GM23338 (cell line): ENCODE measurements around the gene NOL9. TPM values are rescaled to one million over a fixed set of nuclear protein-coding genes. Genes with fewer than 3 reads are reported as not detected.

ENCODE experiments used
- ATAC-seq: fragments of 200-7000 bp; cut with Tn5 transposase; 3 replicates; pipeline ENCODE4 v1.9.1; 2020
- DNase-seq: peaks from one replicate; pipeline ENCODE4 v3.0.0-alpha.2; 2015; ENCODE audit warnings: low spot score
- H2AFZ ChIP-seq: fragments of 200-600 bp; sonication (generic); 2 replicates; pipeline ENCODE4 v1.8.0; 2016; ENCODE audit warnings: antibody characterized with exemption, mild to moderate bottlenecking, moderate library complexity
- H3F3A ChIP-seq: fragments of 200-600 bp; sonication (generic); replicated peaks from 2 replicates; pipeline ENCODE4 v1.8.0; 2017; ENCODE audit warnings: antibody characterized with exemption, mixed run types, low read depth
- H3K27ac ChIP-seq: fragments of 200-600 bp; sonication (generic); 2 replicates; pipeline ENCODE4 v1.6.1; 2016; ENCODE audit warnings: low read depth
- H3K27me3 ChIP-seq: fragments of 200-600 bp; sonication (generic); 2 replicates; pipeline ENCODE4 v1.8.0; 2016; ENCODE audit warnings: mild to moderate bottlenecking, mixed run types, moderate library complexity; ENCODE audit not compliant: insufficient read depth
- H3K36me3 ChIP-seq: fragments of 200-600 bp; sonication (generic); 2 replicates; pipeline ENCODE4 v1.8.0; 2016; ENCODE audit warnings: mild to moderate bottlenecking; ENCODE audit not compliant: insufficient read depth
- H3K4me1 ChIP-seq: fragments of 200-600 bp; sonication (generic); 2 replicates; pipeline ENCODE4 v1.8.0; 2016; ENCODE audit warnings: mild to moderate bottlenecking, moderate library complexity; ENCODE audit not compliant: insufficient read depth
- H3K4me2 ChIP-seq: fragments of 200-600 bp; sonication (generic); 2 replicates; pipeline ENCODE4 v1.7.1; 2017; ENCODE audit warnings: mixed run types
- H3K4me3 ChIP-seq: fragments of 200-600 bp; sonication (generic); 2 replicates; pipeline ENCODE4 v1.6.1; 2016; ENCODE audit warnings: mixed run types
- H3K79me2 ChIP-seq: fragments of 200-600 bp; sonication (generic); replicated peaks from 2 replicates; pipeline ENCODE4 v1.8.0; 2017; ENCODE audit warnings: mild to moderate bottlenecking; ENCODE audit not compliant: insufficient read depth
- H3K9me2 ChIP-seq: fragments of 200-600 bp; sonication (generic); 2 replicates; pipeline ENCODE4 v1.8.0; 2017; ENCODE audit not compliant: insufficient read depth
- H4K20me1 ChIP-seq: fragments of 200-600 bp; sonication (generic); replicated peaks from 2 replicates; pipeline ENCODE4 v1.8.0; 2017; ENCODE audit warnings: mild to moderate bottlenecking; ENCODE audit not compliant: insufficient read depth
- H3K27ac Mint-ChIP-seq: 2 replicates; pipeline ENCODE4 v1.8.0; 2020; ENCODE audit warnings: inconsistent platforms, mild to moderate bottlenecking, moderate library complexity, mixed read lengths
- H3K27me3 Mint-ChIP-seq: 3 replicates; pipeline ENCODE4 v1.8.0; 2022; ENCODE audit warnings: low read depth, mild to moderate bottlenecking, moderate library complexity, mixed read lengths, inconsistent platforms; ENCODE audit not compliant: insufficient read depth, poor library complexity
- H3K36me3 Mint-ChIP-seq: 3 replicates; pipeline ENCODE4 v1.8.0; 2021; ENCODE audit warnings: low read depth, mild to moderate bottlenecking, inconsistent platforms, moderate library complexity, mixed read lengths
- H3K4me1 Mint-ChIP-seq: 3 replicates; pipeline ENCODE4 v1.8.0; 2020; ENCODE audit warnings: mild to moderate bottlenecking, inconsistent platforms, mixed read lengths
- H3K4me3 Mint-ChIP-seq: 3 replicates; pipeline ENCODE4 v1.8.0; 2021; ENCODE audit warnings: moderate library complexity, mild to moderate bottlenecking, inconsistent platforms, mixed read lengths
- H3K9me3 Mint-ChIP-seq: 3 replicates; pipeline ENCODE4 v1.8.0; 2020; ENCODE audit warnings: moderate library complexity, mild to moderate bottlenecking, inconsistent platforms, mixed read lengths
- CREB1 ChIP-seq: fragments of 250-450 bp; sonication (Bioruptor Pico); IDR thresholded peaks from 2 replicates; pipeline ENCODE4 v1.5.0; 2020; ENCODE audit warnings: low read depth, mild to moderate bottlenecking, moderate library complexity
- EZH2 ChIP-seq: fragments of 200-600 bp; sonication (generic); IDR thresholded peaks from one replicate; pipeline ENCODE4 v1.8.0; 2017; ENCODE audit warnings: antibody characterized with exemption, mild to moderate bottlenecking, low read depth; ENCODE audit not compliant: unreplicated experiment
- EZH2phosphoT487 ChIP-seq: fragments of 200-600 bp; sonication (generic); IDR thresholded peaks from one replicate; pipeline ENCODE4 v1.8.1; 2018; ENCODE audit warnings: antibody characterized with exemption; ENCODE audit not compliant: unreplicated experiment
- JUNB ChIP-seq: IDR thresholded peaks from one replicate; pipeline ENCODE4 v1.6.1; 2016; ENCODE audit warnings: antibody characterized with exemption; ENCODE audit not compliant: unreplicated experiment
- NANOG ChIP-seq: IDR thresholded peaks from 2 replicates; pipeline ENCODE4 v1.6.1; 2016; ENCODE audit warnings: antibody characterized with exemption, borderline replicate concordance
- POLR2AphosphoS5 ChIP-seq: IDR thresholded peaks from 2 replicates; pipeline ENCODE4 v1.6.1; 2016; ENCODE audit warnings: antibody characterized with exemption, low read depth
- STAT1 ChIP-seq: IDR thresholded peaks from one replicate; pipeline ENCODE4 v1.6.1; 2016; ENCODE audit warnings: antibody characterized with exemption; ENCODE audit not compliant: unreplicated experiment
- ZNF114 ChIP-seq: fragments of 250-450 bp; sonication (Bioruptor Pico); IDR thresholded peaks from 2 replicates; pipeline ENCODE4 v1.5.0; 2020; ENCODE audit warnings: mild to moderate bottlenecking, moderate library complexity
- ZNF331 ChIP-seq: fragments of 250-450 bp; sonication (Bioruptor Pico); IDR thresholded peaks from 2 replicates; pipeline ENCODE4 v1.5.0; 2020; ENCODE audit warnings: low read depth, mild to moderate bottlenecking, moderate library complexity
- polyA plus RNA-seq: library from polyadenylated mRNA; unstranded; fragments of >200 nt; fragmentation: Nextera tagmentation; extraction: Ambion mirVana; gene quantifications from 2 replicates; pipeline ENCODE4 v1.2.1, GENCODE V29; 2016
- total RNA-seq: library from RNA; depleted of rRNA; stranded (reverse); fragments of >200 nt; shearing (Covaris generic); gene quantifications from 2 replicates; pipeline ENCODE4 v1.2.3, GENCODE V29; 2014
- TF ChIP-seq, protein P1 (sequence below), 2 experiments: fragments of 200-600 bp in 1 of 2; sonication (generic) in 1 of 2; conservative IDR thresholded peaks; 2 replicates each; pipeline versions ENCODE4 v1.5.1 to v1.6.1; 2016 to 2017; ENCODE audit warnings: antibody characterized with exemption in 2 of 2, low read depth in 2 of 2, mild to moderate bottlenecking in 2 of 2, moderate library complexity in 1 of 2
- TF ChIP-seq, protein P2 (sequence below): IDR thresholded peaks from 2 replicates; pipeline ENCODE4 v1.6.1; 2016; ENCODE audit warnings: antibody characterized with exemption
- TF ChIP-seq, protein P3 (sequence below): fragments of 250-450 bp; sonication (Bioruptor Pico); IDR thresholded peaks from 2 replicates; pipeline ENCODE4 v1.5.0; 2020; ENCODE audit warnings: mild to moderate bottlenecking, moderate library complexity

Gene NOL9
- total and polyA plus RNA-seq, 2 experiments from 2014 or later, result 13.2 to 48.5 TPM

DNA sequence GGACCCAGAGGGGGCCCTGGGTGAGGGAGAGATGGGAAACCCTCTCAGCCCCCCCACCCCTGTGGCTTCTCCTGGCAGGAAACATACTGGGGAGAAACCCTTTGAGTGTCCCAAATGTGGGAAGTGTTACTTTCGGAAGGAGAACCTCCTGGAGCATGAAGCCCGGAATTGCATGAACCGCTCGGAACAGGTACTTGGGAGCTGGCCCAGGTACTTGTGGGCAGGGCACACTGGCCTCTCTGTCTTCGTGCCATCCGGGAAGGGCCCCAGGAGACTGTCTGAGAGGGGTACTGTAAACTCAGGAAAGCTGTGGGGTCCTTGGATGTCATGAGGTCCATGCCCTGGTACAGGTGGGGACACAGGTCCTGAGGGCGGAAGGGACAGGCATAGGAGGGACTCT, 31.5 kb upstream of the NOL9 start:
- Histone ChIP-seq H4K20me1 (peaks cover 5% of the 10 kb centered on the region; the same call in 1 of the 2 replicates), H3K36me3 (no peaks in the 10 kb centered on the region), H3K4me3 (no peak overlapping the region), H3F3A (peaks cover 14% of the 10 kb centered on the region; the same call in 1 of the 2 replicates), H3K9me2 (no peaks in the 10 kb centered on the region), H2AFZ (no peak overlapping the region), H3K79me2 (peaks cover 10% of the 10 kb centered on the region; the same call in 1 of the 2 replicates), H3K4me1 (0 out of 2 replicates have a peak, but pooled peaks cover 2% of the 10 kb centered on the region), H3K4me2 (no peak overlapping the region), H3K27me3 (no peaks in the 10 kb centered on the region), H3K27ac (no peak overlapping the region)
- Mint-ChIP-seq H3K27ac (peak overlapping the region; percentile 31; the same call in 1 of the 2 replicates), H3K4me1 (peaks cover 7% of the 10 kb centered on the region), H3K36me3 (peaks cover 18% of the 10 kb centered on the region), H3K27me3 (peaks cover 19% of the 10 kb centered on the region), H3K4me3 (no peak overlapping the region), H3K9me3 (no peaks in the 10 kb centered on the region)
- DNase-seq (no peak), ATAC-seq (no peak)
- TF ChIP-seq JUNB, result no peak
- no peak for TF ChIP-seq STAT1
- no peak for TF ChIP-seq CREB1 (CRISPR knock-in tag)

- Histone ChIP-seq H3K36me3 (no peaks in the 10 kb centered on the region), H3K9me2 (no peaks in the 10 kb centered on the region), H3K4me3 (no peak overlapping the region), H3K4me2 (no peak overlapping the region), H4K20me1 (peaks cover 5% of the 10 kb centered on the region; the same call in 1 of the 2 replicates), H2AFZ (no peak overlapping the region), H3K27me3 (no peaks in the 10 kb centered on the region), H3K79me2 (peaks cover 16% of the 10 kb centered on the region), H3F3A (peaks cover 10% of the 10 kb centered on the region; the same call in 1 of the 2 replicates), H3K4me1 (0 out of 2 replicates have a peak, but pooled peaks cover 7% of the 10 kb centered on the region), H3K27ac (no peak overlapping the region)
- H3K27ac Mint-ChIP-seq, result peak overlapping the region; percentile 5
- H3K27me3 Mint-ChIP-seq, result peaks cover 19% of the 10 kb centered on the region
- peaks cover 15% of the 10 kb centered on the region for H3K36me3 Mint-ChIP-seq
- H3K9me3 Mint-ChIP-seq, result no peaks in the 10 kb centered on the region
- no peak for DNase-seq
- H3K4me1 Mint-ChIP-seq, result peaks cover 11% of the 10 kb centered on the region
- no peak overlapping the region; the same call in 2 of the 3 replicates for H3K4me3 Mint-ChIP-seq
- peak; percentile 9; the same call in 2 of the 3 replicates for ATAC-seq
- TF ChIP-seq EZH2phosphoT487 (no peak), ZNF114 (CRISPR knock-in tag) (no peak), STAT1 (no peak), NANOG (no peak), EZH2 (no peak), JUNB (no peak), POLR2AphosphoS5 (no peak; the same call in 1 of the 2 replicates), ZNF331 (CRISPR knock-in tag) (no peak), CREB1 (CRISPR knock-in tag) (no peak)
- TF ChIP-seq, protein P1, sequence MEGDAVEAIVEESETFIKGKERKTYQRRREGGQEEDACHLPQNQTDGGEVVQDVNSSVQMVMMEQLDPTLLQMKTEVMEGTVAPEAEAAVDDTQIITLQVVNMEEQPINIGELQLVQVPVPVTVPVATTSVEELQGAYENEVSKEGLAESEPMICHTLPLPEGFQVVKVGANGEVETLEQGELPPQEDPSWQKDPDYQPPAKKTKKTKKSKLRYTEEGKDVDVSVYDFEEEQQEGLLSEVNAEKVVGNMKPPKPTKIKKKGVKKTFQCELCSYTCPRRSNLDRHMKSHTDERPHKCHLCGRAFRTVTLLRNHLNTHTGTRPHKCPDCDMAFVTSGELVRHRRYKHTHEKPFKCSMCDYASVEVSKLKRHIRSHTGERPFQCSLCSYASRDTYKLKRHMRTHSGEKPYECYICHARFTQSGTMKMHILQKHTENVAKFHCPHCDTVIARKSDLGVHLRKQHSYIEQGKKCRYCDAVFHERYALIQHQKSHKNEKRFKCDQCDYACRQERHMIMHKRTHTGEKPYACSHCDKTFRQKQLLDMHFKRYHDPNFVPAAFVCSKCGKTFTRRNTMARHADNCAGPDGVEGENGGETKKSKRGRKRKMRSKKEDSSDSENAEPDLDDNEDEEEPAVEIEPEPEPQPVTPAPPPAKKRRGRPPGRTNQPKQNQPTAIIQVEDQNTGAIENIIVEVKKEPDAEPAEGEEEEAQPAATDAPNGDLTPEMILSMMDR (conservative IDR thresholded peaks at IDR 0.05; ENCODE audit: low read depth in 2 of 2), result no peak
- TF ChIP-seq, protein P2, sequence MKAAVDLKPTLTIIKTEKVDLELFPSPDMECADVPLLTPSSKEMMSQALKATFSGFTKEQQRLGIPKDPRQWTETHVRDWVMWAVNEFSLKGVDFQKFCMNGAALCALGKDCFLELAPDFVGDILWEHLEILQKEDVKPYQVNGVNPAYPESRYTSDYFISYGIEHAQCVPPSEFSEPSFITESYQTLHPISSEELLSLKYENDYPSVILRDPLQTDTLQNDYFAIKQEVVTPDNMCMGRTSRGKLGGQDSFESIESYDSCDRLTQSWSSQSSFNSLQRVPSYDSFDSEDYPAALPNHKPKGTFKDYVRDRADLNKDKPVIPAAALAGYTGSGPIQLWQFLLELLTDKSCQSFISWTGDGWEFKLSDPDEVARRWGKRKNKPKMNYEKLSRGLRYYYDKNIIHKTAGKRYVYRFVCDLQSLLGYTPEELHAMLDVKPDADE, result no peak
- TF ChIP-seq, protein P3, sequence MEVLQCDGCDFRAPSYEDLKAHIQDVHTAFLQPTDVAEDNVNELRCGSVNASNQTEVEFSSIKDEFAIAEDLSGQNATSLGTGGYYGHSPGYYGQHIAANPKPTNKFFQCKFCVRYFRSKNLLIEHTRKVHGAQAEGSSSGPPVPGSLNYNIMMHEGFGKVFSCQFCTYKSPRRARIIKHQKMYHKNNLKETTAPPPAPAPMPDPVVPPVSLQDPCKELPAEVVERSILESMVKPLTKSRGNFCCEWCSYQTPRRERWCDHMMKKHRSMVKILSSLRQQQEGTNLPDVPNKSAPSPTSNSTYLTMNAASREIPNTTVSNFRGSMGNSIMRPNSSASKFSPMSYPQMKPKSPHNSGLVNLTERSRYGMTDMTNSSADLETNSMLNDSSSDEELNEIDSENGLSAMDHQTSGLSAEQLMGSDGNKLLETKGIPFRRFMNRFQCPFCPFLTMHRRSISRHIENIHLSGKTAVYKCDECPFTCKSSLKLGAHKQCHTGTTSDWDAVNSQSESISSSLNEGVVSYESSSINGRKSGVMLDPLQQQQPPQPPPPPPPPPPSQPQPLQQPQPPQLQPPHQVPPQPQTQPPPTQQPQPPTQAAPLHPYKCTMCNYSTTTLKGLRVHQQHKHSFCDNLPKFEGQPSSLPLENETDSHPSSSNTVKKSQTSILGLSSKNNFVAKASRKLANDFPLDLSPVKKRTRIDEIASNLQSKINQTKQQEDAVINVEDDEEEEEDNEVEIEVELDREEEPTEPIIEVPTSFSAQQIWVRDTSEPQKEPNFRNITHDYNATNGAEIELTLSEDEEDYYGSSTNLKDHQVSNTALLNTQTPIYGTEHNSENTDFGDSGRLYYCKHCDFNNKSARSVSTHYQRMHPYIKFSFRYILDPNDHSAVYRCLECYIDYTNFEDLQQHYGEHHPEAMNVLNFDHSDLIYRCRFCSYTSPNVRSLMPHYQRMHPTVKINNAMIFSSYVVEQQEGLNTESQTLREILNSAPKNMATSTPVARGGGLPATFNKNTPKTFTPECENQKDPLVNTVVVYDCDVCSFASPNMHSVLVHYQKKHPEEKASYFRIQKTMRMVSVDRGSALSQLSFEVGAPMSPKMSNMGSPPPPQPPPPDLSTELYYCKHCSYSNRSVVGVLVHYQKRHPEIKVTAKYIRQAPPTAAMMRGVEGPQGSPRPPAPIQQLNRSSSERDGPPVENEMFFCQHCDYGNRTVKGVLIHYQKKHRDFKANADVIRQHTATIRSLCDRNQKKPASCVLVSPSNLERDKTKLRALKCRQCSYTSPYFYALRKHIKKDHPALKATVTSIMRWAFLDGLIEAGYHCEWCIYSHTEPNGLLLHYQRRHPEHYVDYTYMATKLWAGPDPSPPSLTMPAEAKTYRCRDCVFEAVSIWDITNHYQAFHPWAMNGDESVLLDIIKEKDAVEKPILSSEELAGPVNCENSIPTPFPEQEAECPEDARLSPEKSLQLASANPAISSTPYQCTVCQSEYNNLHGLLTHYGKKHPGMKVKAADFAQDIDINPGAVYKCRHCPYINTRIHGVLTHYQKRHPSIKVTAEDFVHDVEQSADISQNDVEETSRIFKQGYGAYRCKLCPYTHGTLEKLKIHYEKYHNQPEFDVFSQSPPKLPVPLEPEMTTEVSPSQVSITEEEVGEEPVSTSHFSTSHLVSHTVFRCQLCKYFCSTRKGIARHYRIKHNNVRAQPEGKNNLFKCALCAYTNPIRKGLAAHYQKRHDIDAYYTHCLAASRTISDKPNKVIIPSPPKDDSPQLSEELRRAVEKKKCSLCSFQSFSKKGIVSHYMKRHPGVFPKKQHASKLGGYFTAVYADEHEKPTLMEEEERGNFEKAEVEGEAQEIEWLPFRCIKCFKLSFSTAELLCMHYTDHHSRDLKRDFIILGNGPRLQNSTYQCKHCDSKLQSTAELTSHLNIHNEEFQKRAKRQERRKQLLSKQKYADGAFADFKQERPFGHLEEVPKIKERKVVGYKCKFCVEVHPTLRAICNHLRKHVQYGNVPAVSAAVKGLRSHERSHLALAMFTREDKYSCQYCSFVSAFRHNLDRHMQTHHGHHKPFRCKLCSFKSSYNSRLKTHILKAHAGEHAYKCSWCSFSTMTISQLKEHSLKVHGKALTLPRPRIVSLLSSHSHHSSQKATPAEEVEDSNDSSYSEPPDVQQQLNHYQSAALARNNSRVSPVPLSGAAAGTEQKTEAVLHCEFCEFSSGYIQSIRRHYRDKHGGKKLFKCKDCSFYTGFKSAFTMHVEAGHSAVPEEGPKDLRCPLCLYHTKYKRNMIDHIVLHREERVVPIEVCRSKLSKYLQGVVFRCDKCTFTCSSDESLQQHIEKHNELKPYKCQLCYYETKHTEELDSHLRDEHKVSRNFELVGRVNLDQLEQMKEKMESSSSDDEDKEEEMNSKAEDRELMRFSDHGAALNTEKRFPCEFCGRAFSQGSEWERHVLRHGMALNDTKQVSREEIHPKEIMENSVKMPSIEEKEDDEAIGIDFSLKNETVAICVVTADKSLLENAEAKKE (CRISPR knock-in tag), result no peak
These were observed 30.9 kb upstream of the NOL9 start for GRCh38 chr1:6585081-6585722.
